MG63 (cell line): ENCODE measurements around the gene THUMPD1. TPM values are rescaled to one million over a fixed set of nuclear protein-coding genes. Genes with fewer than 3 reads are reported as not detected.
"Not testable (repeated sequence)": the region's sequence is repeated elsewhere in the genome, so short reads cannot be mapped to it uniquely, and the experiment has no call there.

Experiments used
- DNase-seq: peaks from one replicate; pipeline ENCODE4 v3.0.0-alpha.2; 2020
- H3K27me3 ChIP-seq: fragments of 250-450 bp; sonication (Bioruptor Pico); 2 replicates; pipeline ENCODE4 v1.5.1; 2020; ENCODE audit warnings: mild to moderate bottlenecking, moderate library complexity
- H3K36me3 ChIP-seq: fragments of 250-450 bp; sonication (Bioruptor Pico); 2 replicates; pipeline ENCODE4 v1.5.1; 2020; ENCODE audit warnings: mild to moderate bottlenecking, moderate library complexity
- H3K4me3 ChIP-seq: fragments of 250-450 bp; sonication (Bioruptor Pico); 2 replicates; pipeline ENCODE4 v1.5.1; 2020; ENCODE audit warnings: mild to moderate bottlenecking, moderate library complexity
- H3K9me3 ChIP-seq: fragments of 250-450 bp; sonication (Bioruptor Pico); 2 replicates; pipeline ENCODE4 v1.5.1; 2020; ENCODE audit warnings: mild to moderate bottlenecking, moderate library complexity
- total RNA-seq: library from RNA; depleted of rRNA; stranded (reverse); fragments of >200 nt; shearing (Covaris generic); gene quantifications from 2 replicates; pipeline ENCODE4 v1.2.3, GENCODE V29; 2014; ENCODE audit warnings: low replicate concordance

The THUMPD1 gene
- total RNA-seq, 1 experiment from 2014 or later = 37.9 TPM

GRCh38 chr16:20727181-20727580 lies 14.4 kb downstream of the THUMPD1 start:
- Histone ChIP-seq H3K36me3 (no peaks in the 10 kb centered on the region), H3K9me3 (no peaks in the 10 kb centered on the region), H3K4me3 (no peak overlapping the region), H3K27me3 (no peaks in the 10 kb centered on the region)
- no peak for DNase-seq

GRCh38 chr16:20726661-20727060 lies 15.0 kb downstream of the THUMPD1 start:
- no peak for DNase-seq
- no peaks in the 10 kb centered on the region for H3K36me3 ChIP-seq
- no peaks in the 10 kb centered on the region for H3K9me3 ChIP-seq
- no peaks in the 10 kb centered on the region for H3K27me3 ChIP-seq
- H3K4me3 ChIP-seq = no peak overlapping the region

GRCh38 chr16:20720251-20720650 lies 21.4 kb downstream of the THUMPD1 start:
- Histone ChIP-seq H3K9me3 (no peaks in the 10 kb centered on the region), H3K36me3 (no peaks in the 10 kb centered on the region), H3K4me3 (no peak overlapping the region), H3K27me3 (no peaks in the 10 kb centered on the region)
- DNase-seq = no peak

GRCh38 chr16:20717718-20718117 lies 23.9 kb downstream of the THUMPD1 start:
- DNase-seq, H3K9me3 ChIP-seq, H3K36me3 ChIP-seq, H3K4me3 ChIP-seq, H3K27me3 ChIP-seq: not testable (repeated sequence)

- Histone ChIP-seq H3K4me3 (no peak overlapping the region), H3K27me3 (no peaks in the 10 kb centered on the region), H3K36me3 (no peaks in the 10 kb centered on the region), H3K9me3 (no peaks in the 10 kb centered on the region)
- no peak for DNase-seq
These were observed 30.2 kb downstream of the THUMPD1 start for GRCh38 chr16:20711277-20711911.

GRCh38 chr16:20708129-20708528 lies 33.5 kb downstream of the THUMPD1 start:
- not testable (repeated sequence) for H3K27me3 ChIP-seq, H3K9me3 ChIP-seq, H3K36me3 ChIP-seq, H3K4me3 ChIP-seq, DNase-seq

GRCh38 chr16:20707461-20707860 lies 34.2 kb downstream of the THUMPD1 start:
- Histone ChIP-seq H3K4me3 (no peak overlapping the region), H3K36me3 (no peaks in the 10 kb centered on the region), H3K27me3 (no peaks in the 10 kb centered on the region), H3K9me3 (no peaks in the 10 kb centered on the region)
- DNase-seq = no peak

- H3K36me3 ChIP-seq, H3K27me3 ChIP-seq, H3K4me3 ChIP-seq, H3K9me3 ChIP-seq, DNase-seq: not testable (repeated sequence)
These were observed 35.6 kb downstream of the THUMPD1 start for GRCh38 chr16:20705972-20706371.

GRCh38 chr16:20704281-20704680 lies 37.3 kb downstream of the THUMPD1 start:
- Histone ChIP-seq H3K27me3 (peaks cover 2% of the 10 kb centered on the region; the same call in 1 of the 2 replicates), H3K4me3 (no peak overlapping the region), H3K36me3 (no peaks in the 10 kb centered on the region), H3K9me3 (no peaks in the 10 kb centered on the region)
- DNase-seq = no peak

- not testable (repeated sequence) for H3K27me3 ChIP-seq, H3K36me3 ChIP-seq, DNase-seq, H3K4me3 ChIP-seq, H3K9me3 ChIP-seq
These were observed 39.9 kb downstream of the THUMPD1 start for GRCh38 chr16:20701692-20702091.

- Histone ChIP-seq H3K27me3 (peaks cover 9% of the 10 kb centered on the region), H3K9me3 (no peaks in the 10 kb centered on the region), H3K4me3 (no peak overlapping the region), H3K36me3 (no peaks in the 10 kb centered on the region)
- DNase-seq = no peak
These were observed 45.0 kb downstream of the THUMPD1 start for GRCh38 chr16:20696618-20697017.

- DNase-seq = no peak
- H3K36me3 ChIP-seq = no peaks in the 10 kb centered on the region
- H3K4me3 ChIP-seq = no peak overlapping the region
- peaks cover 7% of the 10 kb centered on the region; the same call in 1 of the 2 replicates for H3K27me3 ChIP-seq
- no peaks in the 10 kb centered on the region for H3K9me3 ChIP-seq
These were observed 46.6 kb downstream of the THUMPD1 start for GRCh38 chr16:20695024-20695423.

GRCh38 chr16:20694096-20694495 lies 47.5 kb downstream of the THUMPD1 start:
- not testable (repeated sequence) for DNase-seq, H3K36me3 ChIP-seq, H3K9me3 ChIP-seq, H3K4me3 ChIP-seq, H3K27me3 ChIP-seq

- Histone ChIP-seq H3K9me3 (no peaks in the 10 kb centered on the region), H3K4me3 (no peak overlapping the region), H3K27me3 (peaks cover 2% of the 10 kb centered on the region; the same call in 1 of the 2 replicates), H3K36me3 (no peaks in the 10 kb centered on the region)
- DNase-seq = no peak
These were observed 52.0 kb downstream of the THUMPD1 start for GRCh38 chr16:20689668-20690067.

GRCh38 chr16:20683812-20684211 lies 57.8 kb downstream of the THUMPD1 start:
- Histone ChIP-seq H3K27me3 (no peaks in the 10 kb centered on the region), H3K9me3 (no peaks in the 10 kb centered on the region), H3K36me3 (no peaks in the 10 kb centered on the region), H3K4me3 (no peak overlapping the region)
- DNase-seq = no peak
